Fibroblast of skin of right biceps (primary cell): ENCODE data around the gene EVX1.

ENCODE experiments used
- DNase-seq: peaks from one replicate; pipeline ENCODE4 v3.0.0-alpha.2; 2013

EVX1 gene

DNA sequence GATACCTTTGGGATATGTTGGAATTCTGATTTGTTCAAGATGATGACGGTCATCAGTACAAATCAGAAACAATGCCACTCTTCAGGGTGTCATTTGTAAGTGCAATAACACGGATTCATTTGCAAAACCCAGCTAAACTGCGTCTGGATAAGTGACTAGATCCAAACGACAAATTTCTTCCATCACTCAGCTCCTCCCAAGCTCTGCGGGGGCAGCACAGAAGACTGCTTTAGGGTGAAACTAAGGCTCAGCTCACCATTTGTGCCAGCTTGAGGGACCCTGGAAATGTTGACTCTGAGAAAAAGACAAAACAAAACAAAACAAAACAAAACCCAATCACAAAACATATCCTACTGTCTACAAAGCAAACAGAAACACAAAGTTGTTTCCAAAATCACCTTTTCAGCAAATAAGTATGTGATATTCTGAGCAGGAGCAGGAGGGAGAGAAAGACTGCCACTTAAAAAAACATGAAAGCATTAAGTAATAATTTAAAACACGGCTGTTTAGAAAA, 8.0 kb downstream of the EVX1 start:
- no peak for DNase-seq

DNA sequence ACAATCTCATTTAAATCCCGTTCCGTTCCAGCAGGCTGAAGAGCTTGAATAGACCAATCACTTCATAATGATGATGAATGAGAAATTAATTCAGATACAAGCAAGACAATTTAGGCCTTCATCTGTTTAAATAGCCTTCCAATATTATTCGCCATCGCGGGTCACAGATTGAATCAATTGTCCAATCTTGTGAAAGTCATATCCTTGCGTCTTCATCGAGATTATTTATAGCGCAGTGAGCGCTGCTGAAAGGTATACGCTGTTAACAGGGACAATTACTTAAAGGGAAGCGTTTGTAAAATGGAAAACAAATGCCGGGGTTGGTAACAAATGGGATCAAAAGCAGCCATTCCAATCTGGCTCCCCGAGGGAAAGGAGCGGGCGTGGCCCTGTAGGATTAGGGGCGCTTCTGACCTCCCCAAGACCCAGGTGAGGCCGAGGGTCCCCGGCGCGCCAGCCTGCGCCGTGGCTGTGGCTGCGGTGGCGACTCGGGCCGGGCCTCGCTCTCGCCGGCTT, 8.6 kb downstream of the EVX1 start:
- no peak for DNase-seq

DNA sequence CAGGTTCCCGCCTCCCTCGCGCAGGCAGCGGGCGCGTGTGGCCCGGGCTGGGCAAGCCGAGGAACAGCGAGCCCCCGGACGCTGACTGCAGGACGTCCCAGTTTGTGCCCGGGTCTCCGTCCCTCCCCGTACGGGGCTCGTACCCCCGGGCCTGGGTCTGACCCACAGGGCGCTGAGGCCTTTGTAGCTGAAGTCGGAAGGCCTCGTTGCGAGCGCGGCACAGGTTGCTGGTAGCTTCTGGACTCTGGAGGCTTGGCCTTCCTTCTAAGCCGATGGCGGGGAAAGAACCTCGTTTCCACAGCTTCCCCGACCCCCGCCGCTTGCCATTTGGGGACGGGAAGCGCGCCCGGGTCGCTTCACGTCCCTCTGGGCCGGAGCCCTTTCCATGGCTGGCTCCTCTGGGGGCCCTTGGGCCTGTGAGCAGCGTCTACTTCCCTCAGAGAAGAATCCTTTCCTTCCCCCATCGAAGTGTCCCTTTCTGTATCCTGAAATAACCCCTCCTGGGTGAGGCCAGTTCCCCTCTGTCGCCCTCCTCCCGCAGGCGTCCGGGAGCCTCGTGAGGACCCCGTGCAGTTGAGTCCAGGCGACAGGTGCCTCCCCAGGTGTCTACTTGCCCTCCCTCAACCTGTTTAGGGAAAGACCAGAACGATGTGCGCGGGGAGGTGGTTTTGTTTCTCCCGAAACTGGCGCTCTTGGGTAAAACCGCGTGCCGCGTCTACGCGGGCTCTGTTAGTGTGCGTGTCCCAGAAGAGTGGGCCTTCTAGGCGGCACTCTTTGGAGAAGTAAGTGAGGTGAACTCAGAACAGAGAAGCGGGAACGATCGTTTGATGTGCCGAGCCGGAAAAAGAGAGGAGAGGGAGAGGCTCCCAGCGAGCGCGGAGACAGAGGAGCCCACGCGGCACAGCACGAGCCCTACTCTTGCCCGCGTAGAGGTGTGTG, 9.3 kb downstream of the EVX1 start:
- DNase-seq = no peak

DNA sequence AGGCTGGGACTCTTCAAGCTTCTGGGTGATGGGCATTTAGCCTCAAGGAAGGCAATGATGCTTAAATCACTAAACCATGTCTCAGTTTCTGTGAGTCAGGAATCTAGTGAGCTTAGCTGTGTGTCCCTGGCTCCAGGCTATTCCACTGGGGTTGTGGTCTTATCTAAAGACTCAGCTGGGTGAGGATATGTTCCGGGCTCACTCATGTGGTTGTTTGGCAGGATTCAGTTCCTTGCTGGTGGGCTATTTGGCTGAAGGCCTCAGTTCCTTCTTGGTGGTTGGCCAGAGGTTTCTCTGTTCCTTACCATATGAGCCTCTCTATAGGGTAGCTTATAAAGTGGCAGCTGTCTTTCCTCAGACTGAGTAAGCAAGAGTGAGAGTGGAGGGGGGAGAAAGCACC, 12.0 kb downstream of the EVX1 start:
- no peak for DNase-seq

DNA sequence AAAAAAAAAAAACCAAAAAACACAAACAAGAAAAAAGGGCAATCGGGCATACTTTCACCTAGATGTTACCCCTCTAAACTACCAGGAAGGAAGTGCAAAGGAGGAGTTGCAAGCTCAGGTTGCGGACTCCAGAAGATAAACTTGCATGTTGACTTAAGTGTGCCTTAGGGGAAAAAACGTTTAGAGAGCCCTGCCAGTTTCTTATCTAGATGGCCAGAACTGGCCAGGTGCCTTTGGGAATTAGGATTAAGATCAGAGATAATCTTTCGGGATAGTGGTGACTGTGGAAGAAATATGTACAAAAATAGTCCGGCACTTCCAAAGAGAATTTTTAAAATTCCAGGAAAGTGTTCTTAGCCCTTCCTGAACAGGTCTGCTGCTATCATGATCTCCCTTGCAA, 17.6 kb downstream of the EVX1 start:
- DNase-seq = no peak

DNA sequence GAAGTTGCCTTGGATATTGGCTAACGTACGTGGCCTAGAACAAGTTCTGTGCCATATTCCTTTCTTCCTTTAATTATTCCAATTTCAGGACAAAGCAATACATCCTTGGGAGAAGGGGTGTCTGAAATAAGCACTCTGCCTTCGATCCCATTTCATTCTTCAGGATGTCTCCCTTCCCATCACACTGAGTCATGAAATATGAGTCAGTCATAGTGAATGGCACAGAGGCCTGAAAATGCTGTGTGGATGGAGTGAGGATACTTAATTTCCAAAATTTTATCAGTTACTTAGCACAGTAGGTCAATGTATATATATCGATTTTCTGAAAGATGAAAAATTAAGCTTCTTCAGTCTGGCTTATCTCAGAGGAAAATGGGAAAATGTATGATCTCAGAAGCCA, 19.5 kb downstream of the EVX1 start:
- DNase-seq = no peak

DNA sequence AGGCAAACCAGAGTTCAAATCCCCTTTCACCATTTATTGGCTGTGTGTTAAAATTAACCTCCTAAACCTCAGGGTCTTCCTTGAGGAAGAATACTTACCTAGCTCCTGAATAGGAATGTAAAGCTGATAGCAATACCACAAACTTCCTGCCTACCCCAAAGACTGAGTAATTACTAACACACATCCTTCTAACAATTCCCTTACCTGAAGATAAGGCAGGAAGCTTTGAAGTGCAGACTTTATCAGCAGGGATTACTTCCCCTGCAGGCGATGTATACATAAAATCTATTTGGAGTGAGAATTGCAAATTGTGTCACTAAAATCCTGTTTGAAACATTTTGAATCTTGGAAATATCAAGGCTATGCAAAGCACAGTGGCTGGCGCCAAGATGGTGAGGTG, 21.2 kb downstream of the EVX1 start:
- no peak for DNase-seq

DNA sequence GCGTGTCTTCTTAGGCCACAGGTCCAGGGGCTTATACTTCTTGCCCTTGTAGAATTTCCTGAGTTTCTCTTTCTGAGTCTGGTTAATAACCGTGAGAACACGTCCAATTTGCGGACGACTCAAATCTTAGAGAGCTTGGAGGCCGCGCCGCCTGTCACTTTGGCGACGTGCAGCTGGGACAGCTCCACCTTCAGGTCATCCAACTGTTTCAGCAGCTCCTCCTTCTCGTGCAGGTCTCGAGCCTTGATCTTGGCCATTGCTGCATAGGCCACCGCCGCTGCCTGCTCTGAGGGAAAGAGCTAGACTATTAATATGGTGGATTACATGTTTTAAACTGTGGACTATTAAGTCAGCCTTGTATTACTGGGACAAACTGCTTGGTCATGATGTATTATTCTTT, 26.9 kb downstream of the EVX1 start:
- no peak for DNase-seq

DNA sequence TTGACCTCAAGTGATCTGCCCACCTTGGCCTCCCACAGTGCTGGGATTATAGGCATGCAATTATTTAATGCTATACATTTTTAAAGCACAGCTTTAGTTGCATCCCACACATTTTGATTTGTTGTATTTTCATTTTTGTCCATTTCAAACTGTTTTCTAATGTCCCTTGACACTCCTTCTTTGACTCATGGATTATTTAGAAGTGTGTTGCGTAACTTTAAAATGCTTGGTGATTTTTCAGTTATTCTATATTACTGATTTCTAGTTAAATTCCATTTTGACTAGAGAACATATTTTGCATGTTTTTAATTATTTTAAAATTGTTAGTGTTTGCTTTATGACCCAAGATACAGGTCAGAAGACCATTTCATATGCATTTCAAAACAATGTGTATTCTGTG, 28.8 kb downstream of the EVX1 start:
- no peak for DNase-seq

DNA sequence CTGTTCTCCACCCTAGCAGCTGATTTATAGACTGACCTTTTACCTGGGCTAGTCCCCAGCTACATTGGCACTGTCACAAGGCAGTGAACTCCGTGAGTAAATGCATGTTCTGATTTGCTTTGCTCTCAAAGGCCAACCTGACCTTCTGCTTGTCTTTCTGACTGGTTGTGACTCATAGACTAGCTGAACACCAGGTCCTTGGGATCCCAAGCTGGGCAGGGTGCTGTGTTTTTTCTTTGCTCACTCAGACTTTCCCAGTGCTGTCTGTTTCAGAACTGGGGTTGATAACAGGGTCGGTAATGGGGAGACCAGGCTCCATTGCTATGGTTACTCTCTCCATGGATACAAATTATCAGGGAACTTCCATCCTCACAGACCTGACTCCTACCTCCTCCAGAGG, 35.0 kb downstream of the EVX1 start:
- no peak for DNase-seq

DNA sequence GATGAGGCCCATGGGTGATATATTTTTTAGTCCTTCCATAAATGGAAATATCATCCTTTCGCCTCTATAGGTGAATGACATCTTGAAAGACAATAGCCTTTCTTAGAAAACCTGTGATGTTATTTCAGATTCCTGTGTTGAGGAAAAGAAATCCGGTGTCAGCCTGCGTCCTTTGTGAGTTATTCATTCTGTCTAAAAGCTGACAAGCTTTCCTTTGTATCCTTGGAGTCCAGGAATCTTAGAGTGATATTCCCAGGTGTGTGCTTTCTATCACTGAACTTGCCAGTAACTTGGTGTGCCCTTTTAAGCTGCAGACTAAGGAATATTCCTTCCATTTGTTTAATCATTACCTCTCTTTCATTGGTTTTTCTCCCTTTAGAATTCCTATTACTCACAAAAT, 41.0 kb downstream of the EVX1 start:
- DNase-seq = no peak

DNA sequence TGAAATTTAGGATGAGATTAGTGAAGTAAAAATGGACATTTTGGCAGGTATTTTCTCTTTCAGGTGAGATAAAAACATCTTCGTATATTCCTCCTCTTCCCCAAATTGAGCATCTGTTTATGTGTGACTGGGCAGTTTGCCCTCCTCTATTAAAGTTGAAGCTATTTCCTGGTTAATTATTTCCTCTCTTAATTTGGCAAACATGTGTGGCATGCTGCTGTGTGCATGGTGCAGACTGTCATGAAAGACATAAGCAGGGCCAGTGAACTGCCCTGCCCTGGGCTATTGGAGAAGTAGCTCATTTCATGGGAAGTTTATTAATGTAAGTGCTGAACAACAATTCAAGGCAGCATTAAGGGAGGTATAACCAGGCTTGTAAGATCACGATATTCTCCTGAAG, 52.6 kb downstream of the EVX1 start:
- no peak for DNase-seq

DNA sequence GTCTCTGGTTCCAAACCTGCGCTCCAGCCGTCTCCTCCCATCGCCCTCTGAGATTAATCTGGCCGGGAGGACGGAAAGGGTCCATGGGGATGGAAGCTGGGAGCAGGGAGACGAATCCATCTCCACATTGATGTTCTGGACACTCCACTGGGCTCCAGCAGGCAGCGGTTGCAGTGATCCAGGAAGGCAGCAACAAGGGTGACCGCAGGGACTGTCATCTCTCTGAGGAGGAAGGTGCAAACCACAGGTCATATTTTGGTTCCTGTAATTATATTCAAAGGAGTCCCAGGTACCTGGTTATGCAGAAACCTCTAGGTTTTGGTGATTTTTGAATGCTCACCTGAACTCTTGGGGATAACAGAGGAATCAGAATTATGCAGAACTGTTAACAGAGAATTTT, 54.8 kb downstream of the EVX1 start:
- DNase-seq = no peak
